Calu3 (cell line): ENCODE measurements around the gene POLR1G. TPM values are rescaled to one million over a fixed set of nuclear protein-coding genes. Genes with fewer than 3 reads are reported as not detected.

Source experiments
- BruUV-seq: library from RNA; stranded (reverse); fragments of 400-500 nt; replicated peaks from 2 replicates; lab custom pipeline; 2021; lab: Mats Ljungman, UMichigan
- CTCF ChIA-PET: fragments of 300-600 bp; sonication (Branson Sonifier 250); formaldehyde crosslinking; loops from one replicate; lab custom pipeline; 2022; ENCODE audit warnings: antibody characterized with exemption; lab: Charles Lee
- DNase-seq: peaks from one replicate; pipeline ENCODE4 v3.0.0; 2022
- H3K27ac Mint-ChIP-seq: one replicate; pipeline ENCODE4 v1.8.0; 2022; ENCODE audit warnings: mixed read lengths; ENCODE audit not compliant: unreplicated experiment
- H3K27me3 Mint-ChIP-seq: one replicate; pipeline ENCODE4 v1.8.0; 2022; ENCODE audit warnings: mixed read lengths; ENCODE audit not compliant: unreplicated experiment
- H3K36me3 Mint-ChIP-seq: one replicate; pipeline ENCODE4 v1.8.0; 2022; ENCODE audit warnings: mild to moderate bottlenecking, moderate library complexity, mixed read lengths; ENCODE audit not compliant: insufficient read depth, unreplicated experiment
- H3K4me1 Mint-ChIP-seq: one replicate; pipeline ENCODE4 v1.8.0; 2022; ENCODE audit warnings: mild to moderate bottlenecking, low read depth, mixed read lengths; ENCODE audit not compliant: unreplicated experiment
- H3K4me3 Mint-ChIP-seq: one replicate; pipeline ENCODE4 v1.8.0; 2022; ENCODE audit warnings: mild to moderate bottlenecking, low read depth, moderate library complexity, mixed read lengths; ENCODE audit not compliant: unreplicated experiment
- H3K9me3 Mint-ChIP-seq: one replicate; pipeline ENCODE4 v1.8.0; 2022; ENCODE audit warnings: low read depth, mixed read lengths; ENCODE audit not compliant: unreplicated experiment
- CTCF ChIP-seq: fragments of 200-600 bp; IDR thresholded peaks from one replicate; pipeline ENCODE4 v1.8.0; 2022; ENCODE audit warnings: antibody characterized with exemption; ENCODE audit not compliant: unreplicated experiment
- intact Hi-C: fragments of 100-400 bp; cut with micrococcal nuclease; formaldehyde crosslinking; loops from one replicate; pipeline ENCODE4 v1.10.0; 2022; ENCODE audit not compliant: unreplicated experiment
- total RNA-seq: library from RNA; stranded (reverse); gene quantifications from 2 replicates; pipeline ENCODE4 v1.2.3, GENCODE V29; 2022

The POLR1G gene
- total RNA-seq, 1 experiment from 2014 or later, result 25.8 TPM

GRCh38 chr19:45413497-45413896 lies 7.1 kb downstream of the POLR1G start:
- peaks cover 46% of the 10 kb centered on the region for H3K36me3 Mint-ChIP-seq
- intact Hi-C loops, result no loop called here
- H3K4me1 Mint-ChIP-seq, result peaks cover 5% of the 10 kb centered on the region
- DNase-seq, result no peak
- CTCF ChIA-PET, result interaction anchor here (0.6 to 1.0 kb wide), 2 partner anchors 11 to 347 kb away, joined by 3 to 8 read pairs; no protein-coding TSS in a partner anchor
- H3K27ac Mint-ChIP-seq, result no peak overlapping the region
- no peaks in the 10 kb centered on the region for H3K9me3 Mint-ChIP-seq
- no peak overlapping the region for H3K4me3 Mint-ChIP-seq
- TF ChIP-seq CTCF, result no peak
- H3K27me3 Mint-ChIP-seq, result no peaks in the 10 kb centered on the region
- no TSS peak for BruUV-seq

DNA sequence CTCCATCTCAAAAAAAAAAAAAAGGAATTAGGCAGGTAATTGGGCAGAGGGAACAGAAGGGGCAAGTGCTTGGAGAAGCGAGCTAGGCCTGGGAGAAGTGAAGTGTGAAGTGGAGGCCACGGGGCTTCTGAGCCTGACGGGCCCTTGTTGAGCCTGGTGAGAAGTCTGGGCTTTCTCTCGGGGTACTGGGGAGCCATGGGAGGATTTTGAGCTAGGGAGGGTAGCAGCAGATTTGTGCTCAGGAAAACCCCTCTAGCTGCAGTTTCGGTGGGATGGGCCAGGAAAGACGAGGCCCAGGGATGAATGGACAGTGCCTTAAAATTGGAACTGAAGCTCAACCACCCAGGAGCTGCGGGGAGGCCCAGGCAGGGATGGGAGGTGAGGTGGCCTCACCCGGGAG lies 8.0 kb downstream of the POLR1G start:
- BruUV-seq, result no TSS peak
- H3K27ac Mint-ChIP-seq, result no peak overlapping the region

GRCh38 chr19:45417151-45417550 lies 10.7 kb downstream of the POLR1G start:
- peaks cover 46% of the 10 kb centered on the region for H3K36me3 Mint-ChIP-seq
- BruUV-seq, result no TSS peak

More for the DNA sequence above, 8.0 kb downstream of the POLR1G start:
- TF ChIP-seq CTCF, result no peak
- no peaks in the 10 kb centered on the region for H3K4me1 Mint-ChIP-seq
- DNase-seq, result no peak
- H3K4me3 Mint-ChIP-seq, result no peak overlapping the region
- no peaks in the 10 kb centered on the region for H3K27me3 Mint-ChIP-seq
- CTCF ChIA-PET, result interaction anchor here (0.6 to 0.7 kb wide), 2 partner anchors 10 to 165 kb away, joined by 3 to 5 read pairs; no protein-coding TSS in a partner anchor
- no peaks in the 10 kb centered on the region for H3K9me3 Mint-ChIP-seq
- intact Hi-C loops, result no loop called here
- H3K36me3 Mint-ChIP-seq, result peaks cover 44% of the 10 kb centered on the region

DNA sequence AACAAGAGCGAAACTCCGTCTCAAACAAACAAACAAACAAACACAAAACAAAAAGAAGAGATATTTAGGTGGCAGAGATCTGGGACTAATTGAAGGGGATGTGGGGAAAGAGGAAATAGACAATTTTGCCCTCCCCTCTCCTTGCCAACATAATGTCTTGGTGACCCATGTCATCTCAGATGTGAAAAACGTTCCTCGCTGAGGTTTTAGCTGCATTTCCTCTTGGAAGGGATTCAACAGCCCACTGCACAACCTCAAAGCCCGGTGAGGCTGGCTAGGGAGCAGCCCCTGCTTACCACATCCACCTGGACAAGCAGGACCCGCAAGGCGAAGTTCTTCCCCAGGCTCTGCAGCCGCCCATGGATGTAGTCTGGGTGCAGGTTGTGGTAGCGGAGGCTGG lies 12.4 kb downstream of the POLR1G start:
- no peaks in the 10 kb centered on the region for H3K27me3 Mint-ChIP-seq
- no TSS peak for BruUV-seq
- DNase-seq, result no peak

More at GRCh38 chr19:45417151-45417550, 10.7 kb downstream of the POLR1G start:
- no peak for TF ChIP-seq CTCF
- no peak overlapping the region for H3K4me3 Mint-ChIP-seq
- H3K4me1 Mint-ChIP-seq, result peaks cover under 1% of the 10 kb centered on the region
- CTCF ChIA-PET, result interaction anchor here (1.0 kb wide), 1 partner anchor 61 kb away, joined by 3 read pairs; no protein-coding TSS in a partner anchor
- intact Hi-C loops, result no loop called here
- no peak for DNase-seq
- no peaks in the 10 kb centered on the region for H3K9me3 Mint-ChIP-seq
- H3K27me3 Mint-ChIP-seq, result no peaks in the 10 kb centered on the region
- H3K27ac Mint-ChIP-seq, result no peak overlapping the region

More for the DNA sequence above, 12.4 kb downstream of the POLR1G start:
- Mint-ChIP-seq H3K9me3 (no peaks in the 10 kb centered on the region), H3K4me1 (peaks cover 17% of the 10 kb centered on the region), H3K27ac (no peak overlapping the region), H3K4me3 (no peak overlapping the region), H3K36me3 (peaks cover 47% of the 10 kb centered on the region)
- intact Hi-C loops, result no loop called here
- no peak for TF ChIP-seq CTCF
- CTCF ChIA-PET, result no interaction called here
